SK-N-SH (cell line): ENCODE data around the gene RESF1. TPM values are rescaled to one million over a fixed set of nuclear protein-coding genes. Genes with fewer than 3 reads are reported as not detected.

Source experiments
- CTCF ChIA-PET: fragments of 300-600, 350-600 bp; formaldehyde crosslinking; extraction: SDS; loops from one replicate; lab custom pipeline; 2021; lab: Yijun Ruan, JAX
- POLR2A ChIA-PET: fragments of 350-600 bp; sonication (Branson Sonifier 250); formaldehyde crosslinking; extraction: SDS; loops from one replicate; lab custom pipeline; 2020; ENCODE audit warnings: antibody characterized with exemption, inconsistent platforms; lab: Yijun Ruan, JAX
- DNase-seq: peaks from one replicate; pipeline ENCODE4 v3.0.0; 2012
- H2AFZ ChIP-seq: fragments of 200-600 bp; sonication (generic); 2 replicates; pipeline ENCODE4 v1.8.1; 2016; ENCODE audit warnings: antibody characterized with exemption, mild to moderate bottlenecking, low read depth
- H3F3A ChIP-seq: fragments of 200-600 bp; sonication (generic); replicated peaks from 2 replicates; pipeline ENCODE3; 2016; ENCODE audit warnings: antibody characterized with exemption, mild to moderate bottlenecking; ENCODE audit not compliant: insufficient read depth
- H3K27ac ChIP-seq, 2 experiments: fragments of 200-500 bp in 1 of 2; fragments of 200-600 bp in 1 of 2; sonication (Bioruptor generic) in 1 of 2; sonication (generic), shearing (Covaris generic) in 1 of 2; 2 replicates each; pipeline versions ENCODE4 v1.5.1 to v1.6.1; 2014 to 2016; ENCODE audit warnings: low read depth in 2 of 2, inconsistent platforms in 1 of 2, low read length in 1 of 2, mild to moderate bottlenecking in 1 of 2, mixed read lengths in 1 of 2
- H3K27me3 ChIP-seq: fragments of 200-600 bp; sonication (generic), shearing (Covaris generic); 2 replicates; pipeline ENCODE4 v1.6.1; 2016; ENCODE audit warnings: mixed run types; ENCODE audit not compliant: insufficient read depth
- H3K36me3 ChIP-seq, 2 experiments: fragments of 200-500 bp in 1 of 2; fragments of 200-600 bp in 1 of 2; sonication (Bioruptor generic) in 1 of 2; sonication (generic) in 1 of 2; replicated peaks in 1 of 2; 2 replicates each; pipeline versions ENCODE3 to v1.5.1; 2014 to 2016; ENCODE audit warnings: low read length in 1 of 2, mild to moderate bottlenecking in 1 of 2; ENCODE audit not compliant: insufficient read depth in 2 of 2, control insufficient read depth in 1 of 2
- H3K4me1 ChIP-seq, 2 experiments: fragments of 200-500 bp in 1 of 2; fragments of 200-600 bp in 1 of 2; sonication (Bioruptor generic) in 1 of 2; sonication (generic), shearing (Covaris generic) in 1 of 2; 2 replicates each; pipeline versions ENCODE4 v1.5.1 to v1.6.1; 2014 to 2016; ENCODE audit warnings: low read depth in 1 of 2, low read length in 1 of 2, mixed run types in 1 of 2; ENCODE audit not compliant: insufficient read depth in 2 of 2, control insufficient read depth in 1 of 2
- H3K4me2 ChIP-seq: fragments of 200-600 bp; sonication (generic), shearing (Covaris generic); 2 replicates; pipeline ENCODE4 v1.6.1; 2017; ENCODE audit warnings: mixed run types
- H3K4me3 ChIP-seq, 2 experiments: fragments of 200-500 bp in 1 of 2; fragments of 200-600 bp in 1 of 2; sonication (Bioruptor generic) in 1 of 2; sonication (generic), shearing (Covaris generic) in 1 of 2; 2 replicates each; pipeline versions ENCODE4 v1.5.1 to v1.8.1; 2014 to 2016; ENCODE audit warnings: low read depth in 2 of 2, inconsistent platforms in 1 of 2, low read length in 1 of 2, mild to moderate bottlenecking in 1 of 2, mixed read lengths in 1 of 2, moderate library complexity in 1 of 2
- H3K79me2 ChIP-seq: fragments of 200-600 bp; sonication (generic); 2 replicates; pipeline ENCODE4 v1.8.1; 2017; ENCODE audit warnings: mild to moderate bottlenecking; ENCODE audit not compliant: insufficient read depth
- H3K9ac ChIP-seq: fragments of 200-600 bp; sonication (generic); 2 replicates; pipeline ENCODE4 v1.6.1; 2017; ENCODE audit warnings: mixed run types
- H3K9me2 ChIP-seq: fragments of 200-600 bp; sonication (generic); 2 replicates; pipeline ENCODE4 v1.6.1; 2017; ENCODE audit warnings: mixed run types
- H3K9me3 ChIP-seq: fragments of 200-600 bp; sonication (generic); 2 replicates; pipeline ENCODE4 v1.6.1; 2017; ENCODE audit warnings: mixed run types, mild to moderate bottlenecking, moderate library complexity
- H4K20me1 ChIP-seq: fragments of 200-600 bp; sonication (generic); 2 replicates; pipeline ENCODE4 v1.6.1; 2017; ENCODE audit warnings: mild to moderate bottlenecking, mixed run types; ENCODE audit not compliant: insufficient read depth
- ELF1 ChIP-seq: IDR thresholded peaks from 2 replicates; pipeline ENCODE4 v1.4.0; 2012
- EP300 ChIP-seq, 2 experiments: IDR thresholded peaks; 2 replicates each; pipeline versions ENCODE4 v1.4.0 to v1.6.1; 2012; ENCODE audit warnings: borderline replicate concordance in 1 of 2, low read depth in 1 of 2, low read length in 1 of 2
- FOSL2 ChIP-seq: IDR thresholded peaks from 2 replicates; pipeline ENCODE4 v1.4.0; 2012; ENCODE audit warnings: low read depth, mild to moderate bottlenecking, moderate library complexity, borderline replicate concordance
- FOXM1 ChIP-seq: IDR thresholded peaks from 2 replicates; pipeline ENCODE4 v1.4.0; 2012; ENCODE audit warnings: low read depth, mild to moderate bottlenecking
- GATA2 ChIP-seq: sonication (generic); formaldehyde crosslinking; IDR thresholded peaks from 2 replicates; pipeline ENCODE4 v1.5.0; 2020; ENCODE audit warnings: mild to moderate bottlenecking, missing genetic modification reagents
- NRF1 ChIP-seq: IDR thresholded peaks from 2 replicates; pipeline ENCODE4 v1.6.1; 2012; ENCODE audit warnings: low read depth, mild to moderate bottlenecking, low read length
- POLR2AphosphoS5 ChIP-seq: IDR thresholded peaks from 2 replicates; pipeline ENCODE4 v1.6.1; 2012; ENCODE audit warnings: low read depth, low read length
- RCOR1 ChIP-seq: fragments of 150-350 bp; IDR thresholded peaks from 2 replicates; pipeline ENCODE4 v1.6.1; 2017; ENCODE audit warnings: antibody characterized with exemption, low read length
- SIN3A ChIP-seq: IDR thresholded peaks from 2 replicates; pipeline ENCODE4 v1.6.1; 2012; ENCODE audit warnings: low read depth, mild to moderate bottlenecking, low read length, moderate library complexity, borderline replicate concordance
- TCF12 ChIP-seq: IDR thresholded peaks from 2 replicates; pipeline ENCODE4 v1.4.0; 2012
- WGBS: methylation state at CpG from one replicate; pipeline ENCODE4 v1.1.6; 2017; ENCODE audit warnings: low lambda C conversion rate; 5-methylcytosine and 5-hydroxymethylcytosine counted together
- polyA plus RNA-seq, 3 experiments: library from polyadenylated mRNA; depleted of rRNA; stranded (reverse); fragments of >200 nt; gene quantifications; 2 replicates each; pipeline ENCODE4 v1.2.3, GENCODE V29; 2012
- TF ChIP-seq, protein P1 (sequence below): fragments of 200-600 bp; sonication (generic); IDR thresholded peaks from 2 replicates; pipeline ENCODE4 v1.6.1; 2017; ENCODE audit warnings: antibody characterized with exemption, mild to moderate bottlenecking, moderate library complexity
- TF ChIP-seq, protein P2 (sequence below): IDR thresholded peaks from 2 replicates; pipeline ENCODE4 v1.4.0; 2012; ENCODE audit warnings: low read depth
- TF ChIP-seq, protein P3 (sequence below): IDR thresholded peaks from 2 replicates; pipeline ENCODE4 v1.6.1; 2012; ENCODE audit warnings: mild to moderate bottlenecking, low read depth, low read length, moderate library complexity
- TF ChIP-seq, protein P4 (sequence below): IDR thresholded peaks from 2 replicates; pipeline ENCODE4; 2012
- TF ChIP-seq, protein P5 (sequence below): fragments of 150-350 bp; IDR thresholded peaks from 2 replicates; pipeline ENCODE4 v1.6.1; 2017; ENCODE audit warnings: antibody characterized with exemption, low read length, low read depth, borderline replicate concordance
- TF ChIP-seq, protein P6 (sequence below): IDR thresholded peaks from 2 replicates; pipeline ENCODE4 v1.4.0; 2012; ENCODE audit warnings: low read depth, borderline replicate concordance

Gene RESF1
- polyA plus RNA-seq, 1 of the 3 experiments (the other 2 are of a cell fraction): 4.9 TPM

DNA sequence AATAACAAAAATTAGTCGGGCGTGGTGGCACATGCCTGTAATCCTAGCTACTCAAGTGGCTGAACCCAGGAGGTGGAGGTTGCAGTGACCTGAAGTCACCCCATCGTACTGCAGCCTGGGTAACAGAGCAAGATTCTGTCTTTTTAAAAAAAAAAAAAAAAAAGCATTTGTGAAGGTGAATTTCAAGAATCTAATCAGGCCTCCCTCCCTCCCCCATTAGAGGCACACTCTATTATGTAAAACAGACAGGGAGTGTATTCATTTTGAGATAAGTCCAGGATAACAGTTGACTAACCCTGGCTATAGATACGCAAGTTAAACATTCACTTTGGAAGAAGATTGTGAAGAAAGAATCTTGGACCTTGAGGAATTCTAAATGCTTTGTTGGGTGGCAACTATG is 2.9 kb downstream of the RESF1 start:
- POLR2A ChIA-PET: no interaction called here

More for the DNA sequence above, 2.9 kb downstream of the RESF1 start:
- TF ChIP-seq, protein P1, sequence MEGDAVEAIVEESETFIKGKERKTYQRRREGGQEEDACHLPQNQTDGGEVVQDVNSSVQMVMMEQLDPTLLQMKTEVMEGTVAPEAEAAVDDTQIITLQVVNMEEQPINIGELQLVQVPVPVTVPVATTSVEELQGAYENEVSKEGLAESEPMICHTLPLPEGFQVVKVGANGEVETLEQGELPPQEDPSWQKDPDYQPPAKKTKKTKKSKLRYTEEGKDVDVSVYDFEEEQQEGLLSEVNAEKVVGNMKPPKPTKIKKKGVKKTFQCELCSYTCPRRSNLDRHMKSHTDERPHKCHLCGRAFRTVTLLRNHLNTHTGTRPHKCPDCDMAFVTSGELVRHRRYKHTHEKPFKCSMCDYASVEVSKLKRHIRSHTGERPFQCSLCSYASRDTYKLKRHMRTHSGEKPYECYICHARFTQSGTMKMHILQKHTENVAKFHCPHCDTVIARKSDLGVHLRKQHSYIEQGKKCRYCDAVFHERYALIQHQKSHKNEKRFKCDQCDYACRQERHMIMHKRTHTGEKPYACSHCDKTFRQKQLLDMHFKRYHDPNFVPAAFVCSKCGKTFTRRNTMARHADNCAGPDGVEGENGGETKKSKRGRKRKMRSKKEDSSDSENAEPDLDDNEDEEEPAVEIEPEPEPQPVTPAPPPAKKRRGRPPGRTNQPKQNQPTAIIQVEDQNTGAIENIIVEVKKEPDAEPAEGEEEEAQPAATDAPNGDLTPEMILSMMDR: no peak
- TF ChIP-seq ELF1 (no peak), NRF1 (no peak), RCOR1 (no peak), POLR2AphosphoS5 (no peak), TCF12 (no peak), GATA2 (no peak), EP300 (IDR thresholded peaks at IDR 0.05; ENCODE audit: borderline replicate concordance in 1 of 2, low read depth in 1 of 2, low read length in 1 of 2) (no peak), SIN3A (no peak), FOXM1 (no peak), FOSL2 (no peak)
- TF ChIP-seq, protein P2, sequence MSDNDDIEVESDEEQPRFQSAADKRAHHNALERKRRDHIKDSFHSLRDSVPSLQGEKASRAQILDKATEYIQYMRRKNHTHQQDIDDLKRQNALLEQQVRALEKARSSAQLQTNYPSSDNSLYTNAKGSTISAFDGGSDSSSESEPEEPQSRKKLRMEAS: no peak
- TF ChIP-seq, protein P3, sequence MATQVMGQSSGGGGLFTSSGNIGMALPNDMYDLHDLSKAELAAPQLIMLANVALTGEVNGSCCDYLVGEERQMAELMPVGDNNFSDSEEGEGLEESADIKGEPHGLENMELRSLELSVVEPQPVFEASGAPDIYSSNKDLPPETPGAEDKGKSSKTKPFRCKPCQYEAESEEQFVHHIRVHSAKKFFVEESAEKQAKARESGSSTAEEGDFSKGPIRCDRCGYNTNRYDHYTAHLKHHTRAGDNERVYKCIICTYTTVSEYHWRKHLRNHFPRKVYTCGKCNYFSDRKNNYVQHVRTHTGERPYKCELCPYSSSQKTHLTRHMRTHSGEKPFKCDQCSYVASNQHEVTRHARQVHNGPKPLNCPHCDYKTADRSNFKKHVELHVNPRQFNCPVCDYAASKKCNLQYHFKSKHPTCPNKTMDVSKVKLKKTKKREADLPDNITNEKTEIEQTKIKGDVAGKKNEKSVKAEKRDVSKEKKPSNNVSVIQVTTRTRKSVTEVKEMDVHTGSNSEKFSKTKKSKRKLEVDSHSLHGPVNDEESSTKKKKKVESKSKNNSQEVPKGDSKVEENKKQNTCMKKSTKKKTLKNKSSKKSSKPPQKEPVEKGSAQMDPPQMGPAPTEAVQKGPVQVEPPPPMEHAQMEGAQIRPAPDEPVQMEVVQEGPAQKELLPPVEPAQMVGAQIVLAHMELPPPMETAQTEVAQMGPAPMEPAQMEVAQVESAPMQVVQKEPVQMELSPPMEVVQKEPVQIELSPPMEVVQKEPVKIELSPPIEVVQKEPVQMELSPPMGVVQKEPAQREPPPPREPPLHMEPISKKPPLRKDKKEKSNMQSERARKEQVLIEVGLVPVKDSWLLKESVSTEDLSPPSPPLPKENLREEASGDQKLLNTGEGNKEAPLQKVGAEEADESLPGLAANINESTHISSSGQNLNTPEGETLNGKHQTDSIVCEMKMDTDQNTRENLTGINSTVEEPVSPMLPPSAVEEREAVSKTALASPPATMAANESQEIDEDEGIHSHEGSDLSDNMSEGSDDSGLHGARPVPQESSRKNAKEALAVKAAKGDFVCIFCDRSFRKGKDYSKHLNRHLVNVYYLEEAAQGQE: no peak
- TF ChIP-seq, protein P4, sequence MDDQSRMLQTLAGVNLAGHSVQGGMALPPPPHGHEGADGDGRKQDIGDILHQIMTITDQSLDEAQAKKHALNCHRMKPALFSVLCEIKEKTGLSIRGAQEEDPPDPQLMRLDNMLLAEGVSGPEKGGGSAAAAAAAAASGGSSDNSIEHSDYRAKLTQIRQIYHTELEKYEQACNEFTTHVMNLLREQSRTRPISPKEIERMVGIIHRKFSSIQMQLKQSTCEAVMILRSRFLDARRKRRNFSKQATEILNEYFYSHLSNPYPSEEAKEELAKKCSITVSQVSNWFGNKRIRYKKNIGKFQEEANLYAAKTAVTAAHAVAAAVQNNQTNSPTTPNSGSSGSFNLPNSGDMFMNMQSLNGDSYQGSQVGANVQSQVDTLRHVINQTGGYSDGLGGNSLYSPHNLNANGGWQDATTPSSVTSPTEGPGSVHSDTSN: no peak
- TF ChIP-seq, protein P5, sequence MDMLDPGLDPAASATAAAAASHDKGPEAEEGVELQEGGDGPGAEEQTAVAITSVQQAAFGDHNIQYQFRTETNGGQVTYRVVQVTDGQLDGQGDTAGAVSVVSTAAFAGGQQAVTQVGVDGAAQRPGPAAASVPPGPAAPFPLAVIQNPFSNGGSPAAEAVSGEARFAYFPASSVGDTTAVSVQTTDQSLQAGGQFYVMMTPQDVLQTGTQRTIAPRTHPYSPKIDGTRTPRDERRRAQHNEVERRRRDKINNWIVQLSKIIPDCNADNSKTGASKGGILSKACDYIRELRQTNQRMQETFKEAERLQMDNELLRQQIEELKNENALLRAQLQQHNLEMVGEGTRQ: no peak
- TF ChIP-seq, protein P6, sequence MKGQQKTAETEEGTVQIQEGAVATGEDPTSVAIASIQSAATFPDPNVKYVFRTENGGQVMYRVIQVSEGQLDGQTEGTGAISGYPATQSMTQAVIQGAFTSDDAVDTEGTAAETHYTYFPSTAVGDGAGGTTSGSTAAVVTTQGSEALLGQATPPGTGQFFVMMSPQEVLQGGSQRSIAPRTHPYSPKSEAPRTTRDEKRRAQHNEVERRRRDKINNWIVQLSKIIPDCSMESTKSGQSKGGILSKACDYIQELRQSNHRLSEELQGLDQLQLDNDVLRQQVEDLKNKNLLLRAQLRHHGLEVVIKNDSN: no peak
- TF ChIP-seq, all 33 proteins: peak for 0
- Histone ChIP-seq H3K9me3 (no peaks in the 10 kb centered on the region), H3K79me2 (peaks cover 73% of the 10 kb centered on the region), H3K27me3 (no peaks in the 10 kb centered on the region), H3K9ac (no peak overlapping the region), H4K20me1 (peaks cover 14% of the 10 kb centered on the region), H3K27ac (no peak overlapping the region), H3K4me2 (no peak overlapping the region), H3K36me3 (peaks cover 14 to 23% of the 10 kb centered on the region in 2 experiments), H3K9me2 (no peaks in the 10 kb centered on the region), H3F3A (no peaks in the 10 kb centered on the region), H3K4me3 (no peak overlapping the region), H2AFZ (no peak overlapping the region), H3K4me1 (peaks cover 3 to 11% of the 10 kb centered on the region in 2 experiments; a peak in 3 of 4 replicates)
- WGBS: 85% methylated on average over 4 of the region's 4 CpGs
- CTCF ChIA-PET: interaction anchor here (1.1 kb wide), 1 partner anchor 351 kb away, joined by 3 read pairs; no protein-coding TSS in a partner anchor
- no peak for DNase-seq
